Uterus (tissue), 2 donors: ENCODE data around the gene CERS6.

ENCODE experiments used
- CTCF ChIP-seq, 4 experiments: fragments of 200-600 bp in 2 of 4; fragments of 450-650 bp in 2 of 4; sonication (generic) in 2 of 4; IDR thresholded peaks; one replicate each; pipeline ENCODE4 v1.5.1; 2016 to 2019; ENCODE audit warnings: antibody characterized with exemption in 4 of 4, mild to moderate bottlenecking in 2 of 4, moderate library complexity in 1 of 4
- POLR2A ChIP-seq, 2 donors: fragments of 450-650 bp; IDR thresholded peaks; one replicate each; pipeline ENCODE4 v1.6.1; 2016; ENCODE audit warnings: antibody characterized with exemption in 2 of 2, mild to moderate bottlenecking in 1 of 2, moderate library complexity in 1 of 2

GRCh38 chr2:168452781-168453180, 3.3 kb upstream of the CERS6 start:
- TF ChIP-seq CTCF (IDR thresholded peaks at IDR 0.05) (no peak), POLR2A (IDR thresholded peaks at IDR 0.05) (no peak)
